HG02885 (cell line): ENCODE data around the gene JAG2.

Source experiments
- ATAC-seq: cut with Tn5 transposase; IDR thresholded peaks from one replicate; pipeline ENCODE4 v1.9.1; 2021; ENCODE audit warnings: mild to moderate bottlenecking; ENCODE audit not compliant: unreplicated experiment, poor library complexity

JAG2 gene

DNA sequence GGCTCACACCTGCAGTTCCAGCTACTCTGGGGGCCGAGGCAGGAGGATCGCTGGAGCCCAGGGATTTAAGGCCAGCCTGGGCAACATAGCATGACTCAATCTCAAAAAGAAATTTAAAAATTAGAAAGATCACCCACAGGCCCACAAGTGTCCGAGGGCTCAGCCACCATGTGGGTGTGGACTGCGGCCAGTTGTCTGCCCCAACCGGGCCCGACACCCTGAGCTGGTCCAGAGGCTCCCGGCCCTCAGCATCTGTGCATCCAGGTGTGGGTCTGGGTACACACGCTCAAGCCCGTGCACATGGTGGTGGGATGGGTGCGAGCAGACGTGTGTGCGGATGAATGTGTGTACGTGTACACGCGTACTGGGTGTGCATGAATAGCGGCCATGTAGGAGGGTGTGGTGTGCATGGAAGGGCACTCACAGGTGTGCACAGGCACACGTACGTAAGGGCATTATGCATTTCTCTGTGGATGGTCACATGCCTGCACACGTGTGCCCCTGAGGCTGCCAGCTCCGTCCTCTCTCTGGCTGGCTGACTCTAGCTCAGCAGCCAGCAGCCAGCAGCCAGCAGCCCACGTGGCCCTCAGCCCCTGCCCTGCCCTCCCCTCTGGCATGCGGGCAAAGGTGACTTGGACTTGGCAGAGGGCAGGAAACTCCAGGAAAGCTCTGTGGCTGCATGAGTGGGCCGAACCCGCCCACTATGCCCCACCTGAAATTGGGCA is 35.8 kb upstream of the JAG2 start:
- no peak for ATAC-seq

DNA sequence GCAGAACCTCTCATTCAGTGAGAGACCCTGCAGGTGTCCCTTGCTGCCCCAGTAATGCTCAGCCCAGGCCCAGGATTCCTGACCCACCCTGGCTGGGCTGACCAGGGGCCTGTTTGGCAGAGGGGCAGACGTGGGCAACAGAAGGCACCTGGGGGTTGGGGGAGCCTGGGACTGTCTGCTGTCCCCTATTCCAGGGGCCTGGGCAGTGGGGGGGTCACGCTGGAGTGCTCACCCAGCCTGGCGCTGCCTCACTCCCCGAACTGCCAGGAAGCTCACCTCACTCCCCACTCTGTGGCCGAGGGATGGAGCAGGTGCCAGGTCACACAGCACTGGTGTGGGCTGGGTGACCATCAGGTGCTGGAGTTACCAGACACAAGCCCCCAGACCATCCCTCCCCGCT is 35.1 kb upstream of the JAG2 start:
- ATAC-seq = no peak

DNA sequence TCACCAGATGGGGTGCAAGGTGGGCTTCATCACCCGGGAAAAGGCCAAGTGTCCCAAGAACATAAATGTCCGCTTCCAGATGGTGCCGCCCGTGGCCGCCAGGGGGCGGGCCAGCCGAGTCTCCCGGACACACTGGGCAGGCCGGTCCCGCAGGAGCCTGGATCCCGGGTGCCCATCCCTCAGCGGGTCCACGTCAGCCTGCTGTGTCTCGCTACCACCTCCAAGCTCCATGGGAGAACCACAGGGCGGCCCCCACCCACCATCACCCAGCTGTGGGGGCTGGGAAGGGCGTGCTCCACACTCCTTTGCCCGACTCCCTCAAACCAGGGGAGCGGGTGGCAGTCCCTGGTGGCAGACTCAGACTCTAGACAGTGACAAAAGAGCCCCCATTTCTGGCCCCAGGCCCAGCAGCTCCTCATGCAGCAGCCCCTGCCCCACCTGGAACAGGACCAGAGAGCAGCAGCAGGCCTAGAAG is 34.5 kb upstream of the JAG2 start:
- no peak for ATAC-seq

DNA sequence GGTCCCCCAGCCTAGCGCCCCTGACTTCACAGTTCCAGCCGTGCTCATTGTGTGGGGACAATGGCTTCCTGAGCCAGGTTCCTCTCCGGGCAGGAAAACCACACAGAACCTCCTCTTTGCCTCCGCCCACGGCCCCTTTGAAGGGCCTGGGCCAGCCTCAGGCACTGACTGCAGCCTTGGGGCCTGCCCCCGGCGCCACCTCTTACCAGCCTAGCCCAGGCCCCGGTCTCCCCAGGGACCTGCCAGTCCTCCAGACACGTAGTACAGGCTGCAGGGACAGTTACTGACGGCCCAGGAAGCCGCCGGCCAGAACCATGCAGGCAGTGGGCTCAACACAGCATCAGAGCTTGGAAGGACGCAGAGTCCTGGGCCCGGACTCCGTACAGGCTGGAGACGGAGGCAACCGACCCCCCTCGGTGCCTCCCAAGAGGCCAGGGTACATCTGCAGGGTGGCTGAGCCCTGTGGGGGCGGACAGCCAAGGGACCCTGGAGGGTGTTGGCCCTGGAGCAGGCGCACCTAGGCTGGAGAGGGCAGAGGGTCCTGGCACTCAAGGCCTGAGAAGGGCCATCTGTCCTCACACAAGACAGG is 33.4 kb upstream of the JAG2 start:
- no peak for ATAC-seq

DNA sequence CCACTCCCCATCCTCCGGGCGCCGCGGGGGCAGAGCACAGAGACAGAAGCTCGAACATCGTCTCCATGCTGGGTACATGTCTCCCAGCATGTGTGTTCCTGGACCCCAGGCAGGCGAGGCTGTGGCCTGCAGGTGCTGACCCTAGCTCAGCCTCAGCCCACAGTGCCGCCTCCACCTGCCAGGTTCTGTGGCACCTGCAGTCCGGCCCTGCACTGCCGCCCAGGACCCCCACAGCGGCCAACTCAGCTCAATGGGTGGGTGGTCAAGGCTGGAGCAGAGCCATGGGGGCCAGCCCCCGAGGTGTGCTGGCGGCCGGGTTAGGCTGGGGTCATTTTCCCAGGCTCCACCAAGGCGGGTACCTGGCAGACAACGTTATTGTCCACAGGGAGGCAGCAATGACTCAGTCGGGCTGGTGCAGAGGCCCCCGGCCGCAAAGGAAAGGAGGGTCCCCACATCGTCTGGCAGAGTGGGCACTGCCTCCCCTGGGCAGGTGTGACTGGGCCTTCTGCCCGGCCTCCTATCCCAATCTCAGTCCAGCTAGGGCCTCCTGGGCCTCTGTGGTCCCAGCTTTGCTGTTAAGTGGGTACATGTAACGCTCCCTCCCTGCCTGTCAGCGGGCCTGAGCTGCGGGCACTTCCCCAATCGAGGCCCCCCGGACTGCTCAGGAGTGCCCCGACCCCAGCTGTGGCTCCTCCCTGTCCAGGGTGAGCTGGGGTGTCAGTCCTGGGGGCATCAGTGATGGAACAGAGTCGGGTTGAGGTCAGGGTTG is 32.8 kb upstream of the JAG2 start:
- ATAC-seq = no peak

DNA sequence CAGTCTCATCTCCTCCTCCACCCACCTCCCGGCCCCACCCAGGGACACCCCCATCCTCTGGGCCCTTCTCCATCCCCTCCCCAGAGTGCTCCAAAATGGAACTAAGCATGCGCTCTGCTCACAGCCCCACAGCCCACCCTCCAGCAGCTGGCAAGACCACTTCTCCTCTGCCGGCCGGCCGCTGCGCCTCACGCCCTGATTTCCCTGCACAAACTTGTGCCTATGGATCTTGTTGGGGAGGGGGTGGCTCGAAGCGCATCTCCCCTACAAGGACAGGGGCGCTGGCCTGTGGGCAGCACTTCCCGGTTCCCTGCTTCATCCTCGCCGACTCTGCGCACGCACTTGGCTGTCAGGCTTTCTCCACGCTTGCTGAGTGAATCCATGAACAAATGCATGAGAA is 32.1 kb upstream of the JAG2 start:
- ATAC-seq = no peak

DNA sequence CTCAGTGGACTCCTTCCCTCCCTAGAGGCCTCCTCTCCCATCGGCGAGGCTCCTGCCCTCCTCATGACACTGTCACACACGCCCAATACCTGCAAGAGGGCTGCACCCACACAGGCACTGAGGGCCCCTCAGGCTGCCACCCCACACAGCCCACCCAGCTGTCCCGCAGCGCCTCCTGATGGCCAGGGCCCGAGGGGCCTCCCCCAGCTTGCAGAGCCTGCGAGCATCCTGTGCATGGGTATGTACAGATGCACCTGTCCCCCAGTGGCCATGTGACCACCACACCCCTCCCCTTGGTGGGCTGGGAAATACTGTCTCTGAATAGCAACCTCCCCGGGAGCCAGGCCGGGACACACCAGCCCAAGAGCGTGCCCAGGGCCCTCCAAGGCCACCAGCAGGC is 31.5 kb upstream of the JAG2 start:
- no peak for ATAC-seq

DNA sequence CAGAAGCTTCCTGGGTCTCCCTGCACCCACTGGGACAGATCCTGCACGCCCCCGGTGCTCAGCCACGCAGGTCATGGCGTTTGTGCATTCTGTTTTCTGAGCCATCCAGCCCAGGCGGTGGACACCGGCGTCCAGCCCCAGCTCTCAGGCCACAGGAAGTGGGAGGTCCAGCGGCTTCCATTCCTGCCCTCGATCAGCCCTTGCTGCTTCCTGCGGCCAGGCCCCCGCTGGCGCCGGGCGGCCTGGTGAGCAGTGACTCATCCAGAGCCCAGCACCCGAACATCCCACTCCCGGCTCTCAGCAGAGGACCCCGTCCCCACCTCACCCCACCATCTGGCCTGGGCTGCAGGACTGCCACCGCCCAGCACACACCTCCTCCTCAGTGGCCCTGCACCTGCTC is 30.5 kb upstream of the JAG2 start:
- no peak for ATAC-seq

DNA sequence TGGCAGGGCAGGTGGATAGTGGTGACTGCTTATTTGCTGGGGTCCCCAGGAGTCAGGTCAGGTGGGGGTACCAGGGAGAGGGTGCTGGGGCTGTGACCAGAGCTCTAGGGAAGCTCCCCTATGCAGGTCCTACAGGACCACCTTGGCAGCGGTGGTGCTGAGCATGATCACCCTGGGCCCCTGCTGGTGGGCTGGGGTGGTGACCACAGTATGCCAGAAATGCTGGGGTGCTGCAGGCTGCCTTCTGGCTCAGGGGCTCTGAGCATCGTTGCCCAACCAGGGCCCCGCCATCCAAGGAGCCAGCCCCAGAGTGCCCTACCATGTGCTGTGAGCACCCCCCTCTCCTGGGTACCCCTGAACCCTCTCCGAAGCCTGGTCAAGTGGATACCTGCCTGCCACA is 30.0 kb upstream of the JAG2 start:
- ATAC-seq = no peak

DNA sequence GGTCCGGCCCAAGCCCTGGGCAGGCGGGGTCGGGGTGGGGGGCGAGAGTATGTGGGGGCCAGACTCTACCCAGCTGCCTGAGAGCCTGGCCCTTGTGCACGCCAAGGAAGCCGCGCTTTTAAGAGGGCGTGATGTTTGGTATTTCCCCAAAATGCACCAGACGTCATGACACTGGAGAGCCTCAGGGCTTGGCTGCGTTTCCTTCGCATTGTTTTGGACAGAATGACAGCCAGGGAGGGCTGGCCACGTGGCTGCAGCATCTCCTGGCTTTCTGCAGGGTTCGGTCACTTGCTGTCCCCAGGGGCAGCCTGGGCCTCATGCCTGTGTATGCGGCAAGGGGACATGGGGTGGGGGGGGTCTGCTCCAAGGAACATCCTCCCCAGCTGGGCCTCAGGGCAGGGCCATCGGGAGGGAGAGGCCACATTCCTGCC is 28.6 kb upstream of the JAG2 start:
- ATAC-seq = no peak

DNA sequence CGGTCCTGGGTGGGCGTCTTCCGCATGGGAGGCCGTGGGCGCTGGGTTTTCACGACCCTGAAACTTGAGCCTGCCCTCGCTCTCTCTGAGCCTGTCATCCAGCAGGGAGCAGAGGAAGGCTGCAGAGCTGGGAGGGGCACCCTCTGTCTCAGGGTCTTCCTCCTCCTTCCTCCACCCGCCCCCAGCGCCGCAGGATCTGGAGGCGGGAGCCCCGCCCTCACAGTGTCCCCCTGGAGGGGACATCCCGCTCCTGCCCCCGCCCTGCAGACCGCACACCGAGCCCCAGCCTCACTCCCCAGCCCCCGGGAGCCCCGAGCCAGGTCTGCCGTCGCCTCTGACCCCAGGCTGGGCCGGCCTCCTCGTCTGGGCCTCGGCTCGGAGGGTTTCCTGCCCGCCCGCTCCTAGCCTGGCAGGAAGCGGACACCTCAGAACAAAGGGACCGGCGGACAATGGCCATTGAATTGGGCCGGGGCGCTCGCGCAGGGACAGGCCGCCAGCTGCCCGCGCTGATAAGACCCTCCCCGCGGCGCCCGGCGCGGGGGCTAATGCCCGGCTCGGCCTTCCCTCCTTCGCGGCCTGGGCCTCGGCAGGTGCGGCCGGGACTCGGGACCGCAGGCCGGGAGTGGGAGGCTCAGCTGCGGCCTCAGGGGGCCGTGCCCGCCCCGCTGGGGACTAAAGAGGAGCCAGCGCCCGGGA is 27.8 kb upstream of the JAG2 start:
- ATAC-seq = no peak

DNA sequence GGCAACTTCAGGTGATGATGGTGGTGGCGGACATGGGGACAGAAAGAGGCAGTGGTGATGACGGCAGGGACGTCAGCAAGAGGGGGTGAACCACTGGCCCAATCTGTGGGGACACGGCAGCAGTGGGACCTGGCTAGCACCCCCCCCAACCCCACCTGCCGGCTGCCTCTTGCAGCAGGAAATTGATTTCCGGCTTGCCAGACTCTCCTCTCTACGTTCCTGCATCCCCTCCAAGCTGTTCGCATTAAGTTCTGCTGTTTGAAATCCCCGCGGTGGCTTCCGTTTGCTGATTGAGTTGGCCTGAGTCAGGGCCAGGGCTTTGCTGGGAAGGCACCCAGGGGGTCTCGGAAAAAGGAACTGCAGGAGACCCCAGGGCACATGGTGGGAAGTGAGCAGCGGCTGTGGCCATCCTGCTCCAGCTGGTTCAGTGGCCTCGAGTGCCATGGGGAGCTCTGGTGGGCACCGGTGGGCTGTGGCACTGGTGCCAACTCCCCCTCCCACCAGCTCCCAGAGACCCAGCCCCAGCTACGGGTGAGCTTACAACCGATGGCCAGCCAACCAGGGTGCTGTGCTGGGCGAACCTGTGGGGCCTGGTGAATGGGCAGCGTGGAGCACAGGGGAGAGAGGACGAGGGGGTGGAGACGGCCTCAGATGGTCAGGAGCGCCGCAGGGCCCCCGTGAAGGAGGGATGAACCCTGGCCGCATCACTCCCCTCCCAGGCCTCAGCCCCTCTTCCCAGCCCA is 27.1 kb upstream of the JAG2 start:
- no peak for ATAC-seq

DNA sequence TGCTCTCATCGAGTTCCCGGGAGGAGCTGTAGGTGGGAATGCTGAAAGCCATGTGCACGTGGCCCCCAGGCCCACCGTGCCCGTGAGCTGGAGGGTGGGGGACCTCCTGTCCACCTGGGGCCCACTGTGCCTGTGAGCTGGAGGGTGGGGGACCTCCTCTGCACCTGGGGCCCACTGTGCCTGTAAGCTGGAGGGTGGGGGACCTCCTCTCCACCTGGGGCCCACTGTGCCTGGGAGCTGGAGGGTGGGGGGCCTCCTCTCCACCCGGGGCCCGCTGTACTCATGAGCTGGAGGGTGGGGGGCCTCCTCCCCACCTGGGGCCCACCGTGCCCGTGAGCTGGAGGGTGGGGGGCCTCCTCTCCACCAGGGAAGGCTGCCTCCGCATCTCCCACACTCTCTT is 26.5 kb upstream of the JAG2 start:
- no peak for ATAC-seq

DNA sequence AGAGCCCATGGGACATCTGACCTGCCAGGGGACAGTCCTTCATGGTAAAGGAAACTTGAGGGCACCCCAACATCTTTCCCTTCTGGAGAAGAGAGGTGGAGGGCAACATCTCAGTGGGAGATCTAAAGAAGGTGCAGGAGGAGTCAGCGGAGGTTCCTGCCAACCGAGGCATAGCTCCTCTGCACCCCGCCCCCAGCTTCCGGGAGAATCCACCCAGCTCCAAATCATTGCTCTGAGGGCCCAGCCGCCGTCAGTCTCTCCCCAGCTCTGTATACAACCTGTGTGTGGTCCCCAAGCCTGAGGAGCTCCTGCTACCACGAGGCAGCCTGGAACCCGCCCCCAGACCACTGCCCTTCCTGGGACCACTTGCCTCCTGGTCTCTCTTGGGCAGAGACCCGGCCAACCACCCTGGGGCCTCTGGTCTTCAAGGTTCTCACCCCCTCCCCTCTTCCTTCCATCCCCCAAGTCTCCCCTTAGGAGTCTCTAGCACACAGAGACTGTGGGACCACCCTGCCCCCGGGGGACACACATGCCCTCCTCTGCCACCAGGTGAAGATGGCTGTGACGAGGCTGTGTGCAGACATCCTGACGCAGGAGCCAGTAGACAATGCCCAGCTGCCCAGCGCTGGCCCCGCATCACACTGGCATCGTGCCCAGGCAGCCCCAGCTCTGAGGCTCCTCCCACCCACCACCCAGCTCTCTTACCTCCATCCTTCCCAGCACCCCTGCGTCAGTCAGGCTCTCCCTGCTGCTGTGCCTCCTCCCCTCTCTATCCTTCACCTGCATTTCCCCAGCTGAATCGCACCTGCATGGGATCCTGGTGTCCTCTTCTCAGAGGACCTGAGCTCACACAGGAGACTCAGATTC is 25.6 kb upstream of the JAG2 start:
- ATAC-seq = no peak

DNA sequence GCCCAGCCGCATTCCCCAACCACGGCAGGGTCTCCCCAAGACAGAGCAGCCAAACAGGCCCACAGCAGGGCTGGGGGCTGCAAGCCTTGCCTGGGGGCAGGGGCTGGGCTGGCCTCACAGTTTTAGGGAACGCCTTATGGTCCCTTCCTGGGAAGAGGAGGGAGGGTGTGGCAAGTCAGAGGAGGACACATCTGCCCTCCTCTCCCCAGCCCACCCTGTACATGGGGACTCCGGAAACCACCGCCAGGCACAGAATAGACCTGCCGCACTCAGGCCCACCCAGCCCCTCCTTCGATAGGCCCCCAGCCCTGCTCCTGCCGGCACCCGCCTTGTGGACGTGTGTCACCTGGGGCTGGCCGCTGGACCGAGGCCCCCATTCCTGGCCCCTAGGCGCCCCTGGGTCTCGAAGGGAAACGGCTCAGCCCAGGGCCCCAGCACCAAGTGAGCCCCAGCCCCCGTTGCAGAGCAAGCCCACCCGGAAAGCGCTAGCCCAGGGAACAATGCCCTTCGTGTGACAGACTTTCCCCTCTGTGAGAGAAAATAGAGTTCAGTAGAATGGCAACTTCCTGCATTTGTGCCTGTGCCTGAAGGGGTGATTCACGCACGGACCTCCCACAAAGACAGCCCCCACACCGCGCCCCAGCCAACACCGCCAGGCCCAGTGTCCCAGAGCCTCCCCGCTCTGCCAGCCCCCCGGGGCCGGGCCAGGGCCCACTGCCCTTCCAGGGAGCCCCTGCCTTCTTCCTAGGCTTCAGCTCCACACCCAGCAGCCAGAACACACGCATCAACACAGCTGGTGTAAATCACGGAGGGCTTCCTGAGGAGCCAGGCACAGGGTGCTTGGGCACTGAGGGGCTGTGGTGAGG is 24.5 kb upstream of the JAG2 start:
- no peak for ATAC-seq

DNA sequence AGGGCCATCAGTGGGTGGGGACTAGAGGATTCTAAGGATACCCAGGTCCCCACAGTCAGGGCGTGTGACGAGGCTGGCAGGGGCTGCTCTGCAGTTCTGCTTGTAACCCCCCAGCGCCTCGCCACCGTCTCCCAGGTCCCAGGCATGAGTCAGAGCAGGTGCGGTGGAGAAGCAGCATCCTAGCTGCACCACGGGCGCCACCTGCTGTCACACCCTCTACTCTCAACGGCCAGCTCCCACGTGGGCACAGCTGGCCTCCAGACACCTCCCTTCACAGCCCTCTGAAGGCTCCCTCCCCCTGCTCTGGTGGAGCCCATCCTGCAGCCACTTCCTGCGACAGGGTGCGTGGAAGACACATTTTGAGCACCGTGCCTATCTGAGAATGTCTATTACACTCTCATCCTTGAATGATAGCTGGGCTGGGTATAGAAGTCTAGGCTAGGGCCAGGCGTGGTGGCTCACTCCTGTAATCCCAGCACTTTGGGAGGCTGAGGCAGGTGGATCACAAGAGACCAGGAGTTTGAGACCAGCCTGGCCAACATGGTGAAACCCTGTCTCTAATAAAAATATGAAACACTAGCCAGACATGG is 19.5 kb upstream of the JAG2 start:
- ATAC-seq = no peak

DNA sequence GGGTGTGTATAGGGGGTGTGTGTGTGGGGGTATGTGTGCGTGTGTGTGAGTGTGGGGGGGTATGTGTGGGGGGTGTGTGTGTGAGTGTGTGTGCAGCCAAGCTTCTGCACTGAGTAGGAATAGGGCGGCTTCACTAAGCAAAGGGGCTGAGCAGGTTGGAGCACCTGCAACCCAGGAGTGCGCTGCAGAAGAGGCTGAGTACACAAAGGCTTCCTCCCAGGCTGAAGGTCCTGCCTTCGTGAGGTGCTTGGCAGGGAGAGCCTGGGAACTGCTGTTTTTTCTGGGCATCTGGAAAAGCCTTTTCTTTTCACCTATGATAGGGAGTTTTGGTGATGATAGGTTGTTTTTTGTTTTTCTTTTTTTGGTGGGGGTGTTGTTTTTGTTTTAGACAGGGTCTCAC is 18.5 kb upstream of the JAG2 start:
- ATAC-seq = no peak

DNA sequence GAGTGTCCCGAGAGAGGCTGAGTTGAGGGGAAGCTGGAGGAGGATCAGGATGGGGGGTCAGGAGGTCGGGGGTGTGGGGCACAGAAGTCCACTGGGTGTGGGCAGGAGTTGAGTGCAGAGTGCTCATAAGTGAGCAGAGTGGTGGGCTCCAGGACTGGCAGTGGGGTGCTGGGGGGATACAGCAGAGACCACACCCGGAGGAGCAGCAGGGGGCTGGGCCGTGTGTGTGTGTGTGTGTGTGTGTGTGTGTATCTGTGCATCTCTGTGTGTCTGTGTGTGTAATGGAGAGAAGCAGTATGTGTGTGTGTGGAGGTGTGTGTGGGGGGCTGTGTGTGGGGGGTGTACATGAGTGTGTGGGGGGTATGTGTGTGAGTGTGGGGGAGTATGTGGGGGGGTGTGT is 17.4 kb upstream of the JAG2 start:
- no peak for ATAC-seq
